ENCODE results near the gene CORO2B.
"Not testable (repeated sequence)": the region's sequence is repeated elsewhere in the genome, so short reads cannot be mapped to it uniquely, and the experiment has no call there.

Gene CORO2B

GRCh38 chr15:68602459-68603215, 23.8 kb downstream of the CORO2B start:
- no peak for DNase-seq (ENCODE audit: low read depth)
- no peak for TF ChIP-seq MYC (IDR thresholded peaks at IDR 0.05; ENCODE audit: low read depth, low read length)
- TF ChIP-seq CTCF (IDR thresholded peaks at IDR 0.05; ENCODE audit: low read depth, low read length), result no peak
- TF ChIP-seq MAX (IDR thresholded peaks at IDR 0.05; ENCODE audit: low read depth, low read length), result no peak
- TF ChIP-seq POLR2A (IDR thresholded peaks at IDR 0.05; ENCODE audit: extremely low read depth, insufficient read length), result no peak
- H3K4me3 ChIP-seq (ENCODE audit: low read depth, low read length), result no peak overlapping the region

GRCh38 chr15:68603216-68603595, 24.4 kb downstream of the CORO2B start:
- no peak for TF ChIP-seq MYC (IDR thresholded peaks at IDR 0.05; ENCODE audit: low read depth, low read length)
- TF ChIP-seq CTCF (IDR thresholded peaks at IDR 0.05; ENCODE audit: low read depth, low read length), result no peak
- TF ChIP-seq POLR2A (IDR thresholded peaks at IDR 0.05; ENCODE audit: extremely low read depth, insufficient read length), result no peak
- TF ChIP-seq MAX (IDR thresholded peaks at IDR 0.05; ENCODE audit: low read depth, low read length), result no peak
- no peak for DNase-seq (ENCODE audit: low read depth)
- H3K4me3 ChIP-seq (ENCODE audit: low read depth, low read length), result no peak overlapping the region

GRCh38 chr15:68603951-68604350, 25.2 kb downstream of the CORO2B start:
- H3K4me3 ChIP-seq (ENCODE audit: low read depth, low read length), result no peak overlapping the region
- TF ChIP-seq CTCF (IDR thresholded peaks at IDR 0.05; ENCODE audit: low read depth, low read length) (no peak), POLR2A (IDR thresholded peaks at IDR 0.05; ENCODE audit: extremely low read depth, insufficient read length) (no peak), MYC (IDR thresholded peaks at IDR 0.05; ENCODE audit: low read depth, low read length) (no peak), MAX (IDR thresholded peaks at IDR 0.05; ENCODE audit: low read depth, low read length) (no peak)
- DNase-seq (ENCODE audit: low read depth), result no peak

GRCh38 chr15:68604840-68605478, 26.2 kb downstream of the CORO2B start:
- H3K4me3 ChIP-seq (ENCODE audit: low read depth, low read length); DNase-seq (ENCODE audit: low read depth): not testable (repeated sequence)

- H3K4me3 ChIP-seq (ENCODE audit: low read depth, low read length), result no peak overlapping the region
- TF ChIP-seq POLR2A (IDR thresholded peaks at IDR 0.05; ENCODE audit: extremely low read depth, insufficient read length) (no peak), MAX (IDR thresholded peaks at IDR 0.05; ENCODE audit: low read depth, low read length) (no peak), MYC (IDR thresholded peaks at IDR 0.05; ENCODE audit: low read depth, low read length) (no peak), CTCF (IDR thresholded peaks at IDR 0.05; ENCODE audit: low read depth, low read length) (no peak)
Measured at GRCh38 chr15:68606375-68606774, 27.6 kb downstream of the CORO2B start.

GRCh38 chr15:68608206-68608843, 29.5 kb downstream of the CORO2B start:
- TF ChIP-seq CTCF (IDR thresholded peaks at IDR 0.05; ENCODE audit: low read depth, low read length) (no peak), POLR2A (IDR thresholded peaks at IDR 0.05; ENCODE audit: extremely low read depth, insufficient read length) (no peak), MAX (IDR thresholded peaks at IDR 0.05; ENCODE audit: low read depth, low read length) (no peak), MYC (IDR thresholded peaks at IDR 0.05; ENCODE audit: low read depth, low read length) (no peak)
- DNase-seq (ENCODE audit: low read depth), result no peak
- H3K4me3 ChIP-seq (ENCODE audit: low read depth, low read length), result no peak overlapping the region

More at GRCh38 chr15:68606375-68606774, 27.6 kb downstream of the CORO2B start:
- DNase-seq (ENCODE audit: low read depth), result no peak
